Stimulated activated CD8-positive, alpha-beta memory T cell treated with anti-CD3 and anti-CD28 coated beads, Interleukin-12 subunit alpha, Interleukin-12 subunit beta, amount 100 ng/mL, for 24 hours (primary cell): ENCODE data around the gene ATG4C.
A peak's percentile ranks its signal among the peaks of the same experiment; 100 is the strongest.

ENCODE experiments used
- DNase-seq: peaks from one replicate; pipeline ENCODE4 v3.0.0-alpha.2; 2020; ENCODE audit errors: extremely low read depth

The ATG4C gene

DNA sequence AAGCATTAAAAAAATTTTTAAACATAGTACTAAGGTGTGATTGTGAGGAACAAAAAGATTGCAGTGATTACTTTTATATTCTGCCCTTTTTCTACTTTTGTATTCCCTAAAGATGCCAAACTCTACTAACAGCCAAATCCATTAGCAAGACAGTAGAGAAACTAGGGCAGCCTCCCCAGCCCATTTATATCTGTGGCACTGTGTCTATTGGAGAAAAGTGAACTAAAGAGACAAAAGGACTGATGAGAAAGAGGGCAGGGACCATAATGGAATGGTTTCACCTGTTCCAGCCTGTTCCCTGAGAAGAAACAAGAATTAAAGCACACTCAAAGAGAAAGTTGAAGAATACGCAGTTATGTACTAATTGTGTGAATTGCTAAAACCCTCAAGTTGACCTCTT, 56.6 kb downstream of the ATG4C start:
- DNase-seq: no peak

DNA sequence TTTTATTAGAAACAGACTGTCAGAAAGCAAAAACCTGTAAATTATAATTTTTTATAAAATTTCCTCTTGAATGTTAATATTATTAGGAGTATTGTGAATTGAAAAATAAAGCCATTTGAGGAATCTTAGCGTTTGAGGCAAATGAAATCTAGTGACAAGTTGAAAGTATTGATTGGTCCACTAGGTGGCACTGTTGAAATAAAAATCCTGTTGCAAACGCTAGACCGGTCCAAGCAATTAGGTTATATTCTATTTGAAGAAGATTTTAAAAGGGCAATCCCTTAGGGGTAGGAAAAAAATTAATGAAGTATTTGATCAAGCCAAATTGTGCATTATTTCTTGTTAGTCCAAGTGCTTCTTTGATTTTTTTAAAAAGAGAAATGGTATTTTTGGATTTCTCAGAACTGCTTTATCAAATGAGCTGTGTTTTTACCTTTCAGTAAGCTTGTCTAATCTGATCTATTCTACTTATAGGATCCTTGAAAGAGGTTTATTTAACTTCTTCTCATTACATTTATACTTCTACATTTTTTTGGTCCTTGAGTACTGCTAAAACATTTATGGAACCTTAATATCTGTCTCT, 57.7 kb downstream of the ATG4C start:
- DNase-seq: peak; percentile 1

DNA sequence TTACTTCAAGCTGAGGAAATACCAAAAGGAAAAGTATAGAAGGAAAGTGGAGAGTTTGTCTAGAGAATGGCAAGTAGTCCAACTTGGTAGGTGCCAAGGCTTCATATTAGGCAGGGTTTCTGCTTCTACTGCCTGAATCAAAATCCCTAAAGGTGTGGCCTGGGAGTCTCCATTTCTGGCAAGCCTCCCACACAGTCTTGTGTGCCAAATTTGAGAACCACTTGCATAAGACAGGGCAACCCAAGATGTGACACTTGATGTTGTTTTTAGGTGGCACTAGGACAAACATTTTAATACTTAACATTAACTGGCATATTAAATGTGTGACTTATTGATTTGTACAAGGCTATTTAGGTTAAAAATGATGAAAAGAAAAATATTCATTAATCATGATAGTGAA, 60.1 kb downstream of the ATG4C start:
- DNase-seq: no peak

DNA sequence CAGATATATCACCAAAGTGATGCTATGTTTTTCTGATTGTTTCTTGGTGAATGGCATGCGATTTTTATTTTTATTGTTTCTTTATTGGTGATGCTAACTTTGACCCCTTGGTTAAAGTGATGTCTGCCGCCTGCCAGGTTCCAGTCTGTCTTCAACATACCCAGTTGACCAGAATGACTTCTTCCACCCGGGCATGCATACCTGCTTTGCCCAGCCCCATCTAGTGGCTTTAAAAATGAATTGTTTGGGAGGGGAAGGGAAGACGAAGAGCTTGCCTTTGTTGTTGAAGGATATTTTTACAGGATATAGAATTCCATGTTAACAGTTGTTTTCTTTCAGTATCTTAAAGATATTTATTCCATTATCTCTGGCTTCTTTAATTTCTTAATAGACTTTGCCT, 65.1 kb downstream of the ATG4C start:
- no peak for DNase-seq

DNA sequence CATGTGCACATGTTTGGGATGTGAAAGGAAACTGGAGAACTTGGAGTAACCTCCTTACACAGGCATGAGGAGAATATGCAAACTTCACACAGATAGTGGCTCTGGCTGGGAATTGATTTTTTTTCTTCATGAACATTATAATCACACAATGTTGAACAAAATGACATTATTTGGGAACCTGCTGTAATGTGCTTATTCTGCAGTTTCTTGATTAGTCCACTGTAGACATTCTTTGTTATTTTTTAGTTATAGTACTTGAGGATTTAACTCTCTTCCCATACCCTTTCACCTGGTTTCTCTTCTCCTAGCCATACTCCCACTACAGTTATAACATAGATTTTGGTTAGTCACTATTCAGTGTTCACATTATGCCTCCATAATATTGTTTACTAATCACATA, 68.3 kb downstream of the ATG4C start:
- DNase-seq: no peak

DNA sequence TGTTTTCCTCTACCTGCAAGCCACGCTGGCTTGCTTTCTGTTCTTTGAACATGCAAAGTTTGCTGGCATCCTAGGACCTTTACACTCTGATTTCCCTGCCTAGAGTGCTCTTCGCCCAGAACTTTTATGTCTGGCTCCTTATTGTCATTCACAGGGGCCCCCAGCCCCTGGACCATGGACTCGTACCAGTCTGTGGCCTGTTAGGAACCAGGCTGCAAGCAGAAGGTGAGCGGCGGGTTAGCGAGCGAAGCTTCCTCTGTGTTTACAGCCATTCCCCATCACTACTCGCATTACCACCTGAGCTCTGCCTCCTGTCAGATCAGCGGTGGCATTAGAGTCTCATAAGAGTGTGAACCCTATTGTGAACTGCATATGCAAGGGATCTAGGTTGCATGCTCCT, 73.0 kb downstream of the ATG4C start:
- no peak for DNase-seq

DNA sequence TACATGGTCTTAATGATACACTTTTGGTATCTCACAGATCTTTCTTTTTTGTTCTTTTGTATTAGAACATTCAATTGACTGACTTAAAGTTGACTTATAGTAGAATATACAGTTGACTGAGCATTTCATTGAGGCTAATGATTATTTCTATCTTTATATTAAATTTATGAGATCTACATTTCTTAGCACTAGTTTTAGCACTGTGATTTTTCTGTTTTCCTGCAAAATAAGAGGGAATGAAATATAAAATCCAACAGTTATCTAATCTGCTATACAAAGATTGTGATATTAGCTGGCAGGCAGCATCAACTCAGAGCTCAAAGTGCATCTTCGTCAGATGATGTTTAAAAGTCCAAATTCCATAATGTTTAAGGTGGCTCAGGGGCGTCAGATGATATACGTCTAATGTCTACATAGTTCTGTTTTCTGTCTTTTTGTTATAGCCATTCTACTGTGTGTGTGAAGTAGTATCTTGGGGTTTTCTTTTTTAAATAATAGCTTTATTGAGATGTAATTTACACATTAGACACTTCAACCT, 85.4 kb downstream of the ATG4C start:
- DNase-seq: no peak

DNA sequence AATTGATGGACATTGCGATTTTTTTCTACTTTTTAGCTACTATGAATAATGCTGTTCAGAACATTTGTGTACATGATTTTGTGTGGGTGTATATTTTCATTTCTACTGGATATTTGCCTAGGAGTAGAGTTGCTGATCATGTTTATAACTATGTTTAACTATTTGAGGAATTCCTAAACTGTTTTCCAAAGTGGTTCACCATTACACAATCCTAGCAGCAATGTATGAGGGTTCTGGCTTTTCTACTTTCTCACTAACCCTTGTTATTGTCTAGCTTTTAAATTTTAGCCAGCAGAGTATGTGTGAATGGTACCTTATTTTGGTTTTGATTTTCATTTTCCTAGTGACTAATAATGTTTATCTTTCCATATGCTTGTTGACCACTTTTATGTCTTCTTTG, 86.2 kb downstream of the ATG4C start:
- DNase-seq: no peak

DNA sequence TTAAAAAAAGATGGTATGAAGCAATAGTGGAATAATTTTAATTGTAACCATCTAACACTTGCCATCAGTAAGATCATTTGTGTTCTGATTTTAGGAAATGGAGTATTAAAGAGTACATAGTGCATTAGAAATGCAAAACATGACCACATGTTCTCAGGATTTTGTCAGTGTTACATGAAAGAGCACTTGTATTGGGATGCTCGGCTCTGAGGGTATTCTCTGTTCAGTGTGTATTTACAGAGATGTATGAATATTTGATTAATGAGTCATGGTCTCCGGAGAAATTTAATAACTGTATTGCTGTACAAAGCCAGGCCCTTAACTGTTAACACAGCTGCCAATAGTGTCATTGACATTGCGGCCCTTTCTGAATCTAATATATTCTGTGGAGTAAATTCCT, 91.7 kb downstream of the ATG4C start:
- no peak for DNase-seq

DNA sequence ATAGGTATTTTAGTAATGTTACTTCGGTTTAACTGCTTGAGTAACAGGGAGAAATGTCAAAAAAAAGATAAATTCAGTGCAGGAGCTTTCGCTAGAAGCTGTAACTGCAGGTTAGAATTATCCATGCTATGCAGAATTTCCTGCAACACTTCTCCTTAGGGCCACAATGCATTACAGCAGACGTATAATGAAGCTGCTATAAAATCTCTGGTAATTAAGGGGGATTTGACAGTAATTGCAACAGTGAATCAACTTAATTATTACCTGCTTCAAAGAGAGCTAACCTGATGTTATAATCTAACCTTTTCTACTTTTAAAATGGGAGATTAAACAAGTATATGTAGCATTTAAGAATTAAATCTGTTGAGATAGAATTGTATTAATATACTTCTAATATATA, 92.6 kb downstream of the ATG4C start:
- no peak for DNase-seq

DNA sequence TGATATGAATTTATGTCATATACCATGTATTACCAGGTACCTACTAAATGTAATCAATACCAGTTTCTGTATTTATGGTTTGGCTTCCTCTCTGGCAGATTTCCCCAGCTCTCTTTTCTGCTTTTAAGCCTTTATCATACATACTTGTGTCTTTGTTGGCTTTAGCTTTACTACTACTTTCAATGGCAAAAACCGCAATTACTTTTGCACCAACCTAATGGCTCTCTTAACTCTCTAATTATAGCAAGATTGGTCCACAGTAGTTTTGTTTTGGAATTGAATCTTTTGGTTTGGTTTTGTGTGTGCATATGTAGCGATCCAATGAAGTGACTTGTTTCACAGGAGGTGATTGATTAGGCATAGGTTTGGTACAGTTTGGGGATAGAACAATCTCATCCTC, 93.6 kb downstream of the ATG4C start:
- no peak for DNase-seq

DNA sequence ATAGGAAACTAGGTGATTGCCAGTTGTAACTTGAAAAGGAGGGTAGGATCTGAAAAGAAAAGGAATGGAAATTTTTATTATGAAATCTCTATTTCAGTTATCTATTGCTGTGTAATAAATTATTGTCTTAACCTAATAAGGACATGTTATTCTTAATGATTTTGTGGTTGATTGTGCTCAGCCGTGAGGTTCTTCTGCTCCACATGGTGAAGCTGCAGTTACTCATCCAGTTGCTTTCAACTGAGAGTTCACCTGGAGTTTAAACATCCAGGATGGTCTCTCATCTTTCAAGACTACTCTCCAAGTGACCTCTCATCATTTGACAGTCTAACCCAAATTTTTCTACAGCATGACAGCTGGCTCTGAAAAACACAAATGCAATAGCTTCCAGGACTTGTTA, 96.0 kb downstream of the ATG4C start:
- no peak for DNase-seq

DNA sequence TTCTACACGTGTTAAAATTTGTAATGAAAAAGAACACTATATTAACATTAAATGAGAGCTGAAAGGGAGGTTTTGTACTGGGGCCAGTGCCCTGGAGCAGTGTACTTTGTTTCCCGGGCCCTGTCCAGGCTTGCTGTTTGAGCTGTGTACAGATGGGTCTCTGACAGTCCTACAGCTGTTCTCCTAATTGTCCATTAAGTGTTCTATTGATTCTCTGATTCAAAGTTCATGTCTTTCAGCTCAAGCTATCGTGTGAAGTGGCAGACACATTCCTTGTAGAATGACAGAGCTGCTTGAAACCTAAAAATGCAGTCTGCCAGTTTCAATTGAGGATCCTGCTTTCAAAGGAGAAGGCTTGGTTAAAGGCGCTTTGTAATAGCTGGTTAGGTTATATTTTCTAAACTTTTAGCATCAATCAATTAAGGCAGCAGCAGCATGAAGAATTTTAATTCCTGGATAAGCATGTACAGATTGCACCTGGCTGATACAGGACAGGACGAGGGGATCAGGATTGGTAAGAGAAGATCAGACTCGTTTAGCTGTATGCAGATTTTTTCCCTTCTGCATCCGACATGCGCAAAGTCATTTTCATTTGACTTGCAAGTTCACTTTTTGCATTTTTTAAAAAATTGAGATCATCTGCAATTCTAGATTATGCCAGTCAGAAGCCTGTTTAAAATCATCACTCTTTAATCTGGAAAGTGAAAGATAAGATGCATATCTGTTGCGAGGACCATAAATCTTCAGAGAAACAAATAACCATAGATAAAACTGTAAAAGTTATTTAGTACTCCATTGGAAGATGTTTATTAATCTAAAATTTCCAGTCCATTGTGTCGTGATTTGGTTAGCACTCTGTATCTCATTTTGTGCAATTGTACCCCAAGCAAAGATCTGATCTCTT, 98.5 kb downstream of the ATG4C start:
- DNase-seq: no peak

DNA sequence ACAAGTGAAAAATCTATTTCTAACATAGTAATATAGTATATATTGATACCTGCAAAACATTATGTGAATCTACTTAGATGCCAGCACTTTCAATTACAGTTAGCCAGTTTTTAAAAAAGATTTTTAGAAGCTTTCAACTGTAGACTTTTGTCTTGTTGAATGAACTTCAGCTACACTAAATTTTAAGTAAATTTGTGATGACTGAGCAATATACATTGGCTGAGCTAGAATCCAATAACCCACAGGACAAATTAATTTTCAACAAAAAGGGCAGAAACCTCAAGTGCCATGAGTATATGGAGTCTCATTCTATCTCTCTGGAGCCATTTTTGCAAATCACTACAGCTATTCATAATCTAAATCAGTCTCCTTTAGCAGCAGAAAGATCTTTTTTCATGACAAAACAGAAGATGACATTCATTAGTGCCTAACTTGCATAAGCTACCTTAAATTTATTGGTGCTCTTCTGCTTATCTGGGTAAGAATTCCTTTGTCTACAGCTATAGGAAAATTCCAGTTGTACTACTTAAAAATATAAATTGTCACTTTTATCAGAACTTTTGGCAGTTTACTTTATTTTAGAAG, 100.3 kb downstream of the ATG4C start:
- no peak for DNase-seq

DNA sequence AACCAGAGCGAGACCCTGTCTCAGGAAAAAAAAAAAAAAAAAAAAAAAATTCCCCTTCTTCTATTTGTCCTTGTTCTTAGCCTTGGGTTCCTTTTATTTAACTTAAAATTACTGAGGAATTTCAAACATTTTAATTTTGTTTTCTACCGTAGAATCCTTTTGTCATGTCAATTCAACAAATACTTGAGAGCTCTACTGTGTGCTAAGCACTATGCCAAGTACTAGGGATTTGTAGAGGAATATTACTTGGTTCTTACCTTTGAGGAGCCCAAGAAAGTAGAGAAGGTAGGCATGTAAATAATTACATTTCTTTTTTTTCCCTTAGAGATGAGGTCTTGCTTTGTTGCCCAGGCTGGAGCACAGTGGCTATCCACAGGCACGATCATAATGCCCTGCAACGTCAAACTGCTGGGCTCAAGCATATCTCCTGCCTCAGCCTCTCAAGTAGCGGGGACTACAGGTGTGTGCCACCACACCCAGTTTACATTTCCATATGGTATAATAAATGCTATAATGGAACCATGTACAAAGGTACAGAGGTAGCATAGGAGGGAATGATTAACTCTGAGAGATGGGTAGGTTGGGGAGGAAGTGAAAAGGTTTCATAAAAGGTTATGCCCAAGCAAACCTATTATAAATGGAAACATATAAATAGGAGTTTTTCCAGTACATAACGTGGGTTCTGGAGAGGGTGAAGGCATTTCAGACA, 104.0 kb downstream of the ATG4C start:
- DNase-seq: no peak

DNA sequence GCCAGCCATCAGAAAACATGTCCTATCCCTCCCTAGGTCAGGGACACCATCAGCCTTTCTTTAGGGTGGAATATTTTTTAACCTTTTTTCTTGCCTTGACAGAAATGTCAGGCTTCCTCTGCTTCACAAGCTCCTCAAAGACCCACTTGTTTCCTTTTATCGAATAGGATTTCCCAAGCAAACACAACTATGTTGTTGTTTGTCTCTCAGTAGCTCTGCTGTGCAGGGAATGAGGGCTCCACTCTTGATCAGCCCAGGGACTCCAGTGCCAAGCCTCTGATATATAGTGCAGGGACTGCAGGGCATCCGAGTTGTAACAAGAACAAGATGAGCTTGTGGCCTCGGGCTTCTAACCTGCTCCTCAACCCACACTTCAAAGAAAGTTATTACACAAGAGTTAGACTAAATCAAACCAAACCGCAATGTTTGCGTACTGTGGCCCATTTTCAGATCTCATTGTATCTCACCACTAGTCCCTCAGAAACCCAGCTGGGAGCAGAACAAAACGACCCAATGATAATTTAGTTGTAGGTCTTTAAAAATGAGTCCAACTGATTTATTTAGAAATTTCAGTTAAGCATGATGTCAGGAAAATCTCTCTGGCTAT, 108.1 kb downstream of the ATG4C start:
- no peak for DNase-seq

DNA sequence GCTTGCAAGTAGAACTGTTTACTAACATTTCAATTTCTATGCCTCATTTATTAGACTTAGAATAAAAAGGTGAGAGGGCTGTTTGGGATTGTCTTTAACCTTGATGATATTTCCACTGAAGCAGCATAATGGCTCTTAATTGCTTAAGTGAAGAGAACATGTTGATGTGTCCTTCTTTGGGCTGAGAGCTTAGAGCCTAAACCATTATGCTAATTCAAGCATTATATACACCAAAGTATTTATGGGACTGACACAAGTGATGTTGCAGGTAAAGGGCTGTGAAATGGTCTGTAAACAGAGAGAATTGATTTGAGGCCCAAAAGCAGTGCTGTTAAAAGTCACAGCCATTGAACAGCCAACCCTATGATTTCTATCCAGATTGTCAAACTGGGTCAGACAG, 113.9 kb downstream of the ATG4C start:
- DNase-seq: no peak

DNA sequence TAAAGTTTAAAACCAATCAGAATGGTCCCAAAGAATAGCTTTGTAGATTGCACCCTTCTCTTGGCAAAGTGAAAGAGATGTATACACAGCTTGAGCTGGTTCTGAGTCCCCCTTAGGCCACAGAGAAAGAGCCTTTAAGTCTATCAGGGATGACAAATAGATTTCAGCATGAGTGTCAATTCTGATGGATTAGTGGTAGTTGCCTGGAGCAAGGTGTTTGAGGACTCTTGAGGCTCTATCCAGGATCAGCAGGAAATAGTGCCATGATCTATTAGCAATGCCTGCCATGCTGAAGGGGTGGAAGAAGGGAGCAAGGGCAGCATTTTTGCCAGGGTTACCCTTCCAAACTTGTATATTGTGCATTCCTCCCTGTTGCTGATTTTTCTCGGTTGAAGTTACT, 116.6 kb downstream of the ATG4C start:
- DNase-seq: no peak

DNA sequence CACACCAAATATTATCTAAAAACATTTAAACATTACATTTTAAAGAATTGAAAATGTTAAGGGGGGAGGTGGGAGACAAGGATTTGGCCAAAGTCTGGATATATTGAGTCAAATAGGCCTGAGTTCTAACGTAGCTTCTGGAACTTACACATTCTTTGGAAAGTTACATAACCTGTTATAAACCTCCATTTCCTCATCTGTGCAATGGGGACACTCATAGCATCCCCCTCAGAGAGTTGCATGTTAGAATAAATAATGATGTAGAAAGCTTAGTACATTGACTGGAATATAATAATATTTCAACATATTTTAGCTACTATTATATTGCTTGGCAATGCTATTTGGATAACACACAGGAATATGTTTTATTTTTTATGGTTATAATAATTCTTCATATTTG, 117.7 kb downstream of the ATG4C start:
- no peak for DNase-seq

DNA sequence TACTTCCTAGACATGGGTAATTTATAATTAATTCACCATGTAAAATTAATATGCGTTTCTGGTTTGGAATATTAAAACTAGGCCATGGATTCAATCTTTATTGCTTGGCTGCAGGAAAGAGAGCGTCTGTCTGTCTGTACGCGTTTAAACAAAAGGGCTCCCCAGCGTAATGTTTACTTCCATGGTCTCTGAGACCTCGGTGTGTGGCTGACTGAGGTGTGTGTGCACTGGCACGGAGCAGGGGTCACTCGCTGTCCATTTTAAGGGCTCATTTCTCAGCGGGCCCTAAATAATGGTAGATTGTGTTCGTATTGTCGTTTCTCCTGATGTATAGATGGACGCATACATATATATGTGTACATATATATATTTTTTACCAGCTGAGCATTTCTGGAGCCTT, 119.6 kb downstream of the ATG4C start:
- no peak for DNase-seq

DNA sequence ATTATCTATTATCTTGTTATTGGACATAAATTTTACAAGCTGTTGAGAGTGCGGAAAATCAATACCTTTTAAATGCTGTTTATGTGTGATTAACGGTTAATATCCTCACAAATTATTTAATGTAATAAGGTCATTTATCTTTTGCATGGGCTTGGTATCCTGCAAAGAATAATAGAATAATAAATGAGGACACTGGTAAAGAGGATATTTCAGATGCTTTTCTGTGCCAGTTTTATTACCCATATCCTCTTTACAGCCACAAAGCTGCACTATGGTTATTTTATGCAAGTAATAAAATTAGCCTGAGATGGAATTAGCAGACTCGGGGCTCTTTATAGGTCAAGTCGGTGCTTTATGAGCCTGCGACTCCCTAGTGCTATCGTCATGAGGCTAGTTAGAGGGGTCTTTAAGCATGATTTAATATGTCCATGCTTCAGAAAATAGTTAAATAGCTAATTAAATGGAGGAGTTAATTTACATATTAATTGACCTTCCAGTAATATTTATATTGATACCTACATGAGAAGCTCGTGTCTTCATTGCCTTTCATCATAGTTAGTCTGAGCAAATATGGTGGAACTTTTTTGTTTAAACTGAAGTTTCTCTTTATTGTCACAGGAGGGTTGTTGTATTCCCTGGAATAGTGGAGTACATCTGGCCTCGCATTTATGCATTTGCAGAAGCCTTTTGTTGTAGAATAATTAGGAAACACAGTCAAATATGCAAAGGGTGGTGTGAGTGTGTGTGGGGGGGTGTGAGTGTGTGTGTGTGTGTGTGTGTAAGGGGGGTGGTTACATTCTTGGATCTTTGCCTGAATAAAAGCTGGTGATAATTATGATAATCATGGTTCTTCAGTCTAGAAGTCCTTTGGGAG, 120.3 kb downstream of the ATG4C start:
- DNase-seq: no peak
